HG03095 (cell line): Measurements from ENCODE around the gene RRP15.

Experiments
- ATAC-seq: cut with Tn5 transposase; IDR thresholded peaks from one replicate; pipeline ENCODE4 v1.9.1; 2021; ENCODE audit warnings: moderate library complexity; ENCODE audit not compliant: unreplicated experiment

Gene RRP15

GRCh38 chr1:218284917-218285635 lies at the start of gene RRP15:
Gene RRP15 (plus strand): TSS chr1:218285293. CDS start chr1:218285317, 24 bp downstream.
- peak; percentile 99 for ATAC-seq

GRCh38 chr1:218242171-218242570 lies 42.9 kb upstream of the RRP15 start:
- ATAC-seq, result no peak

GRCh38 chr1:218247339-218247738 lies 37.8 kb upstream of the RRP15 start:
- ATAC-seq, result no peak

- ATAC-seq, result no peak
These were observed 35.6 kb upstream of the RRP15 start for GRCh38 chr1:218249338-218250140.

- no peak for ATAC-seq
These were observed 34.6 kb upstream of the RRP15 start for GRCh38 chr1:218250492-218250891.

GRCh38 chr1:218254296-218254946 lies 30.7 kb upstream of the RRP15 start:
- ATAC-seq, result no peak

GRCh38 chr1:218255090-218255489 lies 30.0 kb upstream of the RRP15 start:
- no peak for ATAC-seq

- ATAC-seq, result no peak
These were observed 27.7 kb upstream of the RRP15 start for GRCh38 chr1:218257371-218257770.

GRCh38 chr1:218257971-218258370 lies 27.1 kb upstream of the RRP15 start:
- no peak for ATAC-seq

- ATAC-seq, result no peak
These were observed 25.8 kb upstream of the RRP15 start for GRCh38 chr1:218259339-218259738.

GRCh38 chr1:218259800-218260199 lies 25.3 kb upstream of the RRP15 start:
- ATAC-seq, result peak; percentile 62

- no peak for ATAC-seq
These were observed 22.8 kb upstream of the RRP15 start for GRCh38 chr1:218262259-218262658.

GRCh38 chr1:218266356-218266755 lies 18.7 kb upstream of the RRP15 start:
- ATAC-seq, result no peak

- no peak for ATAC-seq
These were observed 12.7 kb upstream of the RRP15 start for GRCh38 chr1:218272366-218272765.

GRCh38 chr1:218273762-218274479 lies 11.2 kb upstream of the RRP15 start:
- no peak for ATAC-seq

GRCh38 chr1:218274511-218274910 lies 10.6 kb upstream of the RRP15 start:
- no peak for ATAC-seq

- no peak for ATAC-seq
These were observed 9.3 kb upstream of the RRP15 start for GRCh38 chr1:218275823-218276222.

GRCh38 chr1:218281285-218281684 lies 3.8 kb upstream of the RRP15 start:
- no peak for ATAC-seq

- ATAC-seq, result peak; percentile 24
These were observed 646 bp upstream of the RRP15 start for GRCh38 chr1:218284377-218284916.

GRCh38 chr1:218292515-218292914 lies 7.4 kb downstream of the RRP15 start:
- no peak for ATAC-seq

- no peak for ATAC-seq
These were observed 9.5 kb downstream of the RRP15 start for GRCh38 chr1:218294546-218294945.
